Common myeloid progenitor, CD34-positive (primary cell): Measurements from ENCODE around the gene NFIB.

Source experiments
- CTCF ChIA-PET: fragments of 350-600 bp; sonication (Branson Sonifier 250); formaldehyde crosslinking; loops from one replicate; lab custom pipeline; 2021; ENCODE audit warnings: antibody characterized with exemption; lab: Charles Lee
- POLR2A ChIA-PET: fragments of 350-600 bp; sonication (Branson Sonifier 250); formaldehyde crosslinking; loops from one replicate; lab custom pipeline; 2021; ENCODE audit warnings: antibody characterized with exemption; lab: Charles Lee
- DNase-seq, 3 donors: peaks; one replicate each; pipeline versions ENCODE4 v3.0.0 to v3.0.0-alpha.2; 2013
- H3K27ac ChIP-seq, 2 experiments: 1 replicate in 1 of 2; 2 replicates in 1 of 2; pipeline ENCODE4 v1.7.0; 2013; ENCODE audit warnings: inconsistent platforms in 2 of 2, low read length in 2 of 2, mild to moderate bottlenecking in 2 of 2, low read depth in 1 of 2, moderate library complexity in 1 of 2; ENCODE audit not compliant: severe bottlenecking in 2 of 2, insufficient read depth in 1 of 2, poor library complexity in 1 of 2
- H3K27me3 ChIP-seq, 5 experiments: replicated peaks in 2 of 5; 1 replicate in 3 of 5; 2 replicates in 2 of 5; pipeline versions ENCODE4 v1.6.1 to v1.7.0; 2013; ENCODE audit warnings: low read length in 4 of 5, mild to moderate bottlenecking in 2 of 5, moderate library complexity in 2 of 5, inconsistent platforms in 1 of 5; ENCODE audit not compliant: insufficient read depth in 5 of 5, control insufficient read depth in 4 of 5
- H3K36me3 ChIP-seq, 4 experiments: 1 replicate in 2 of 4; 2 replicates in 2 of 4; pipeline versions ENCODE4 v1.6.1 to v1.7.0; 2013; ENCODE audit warnings: low read length in 3 of 4, control low read depth in 1 of 4, mild to moderate bottlenecking in 1 of 4; ENCODE audit not compliant: control insufficient read depth in 4 of 4, insufficient read depth in 4 of 4
- H3K4me1 ChIP-seq, 4 experiments: 1 replicate in 3 of 4; 2 replicates in 1 of 4; pipeline versions ENCODE4 v1.6.1 to v1.7.1; 2013; ENCODE audit warnings: low read length in 3 of 4, mild to moderate bottlenecking in 3 of 4, control low read depth in 1 of 4, inconsistent platforms in 1 of 4, moderate library complexity in 1 of 4; ENCODE audit not compliant: control insufficient read depth in 4 of 4, insufficient read depth in 4 of 4; ENCODE audit errors: control extremely low read depth in 1 of 4
- H3K4me3 ChIP-seq, 7 experiments: 1 replicate in 4 of 7; 2 replicates in 3 of 7; pipeline versions ENCODE4 v1.5.1 to v1.7.0; 2013; ENCODE audit warnings: mild to moderate bottlenecking in 7 of 7, low read length in 6 of 7, moderate library complexity in 6 of 7, inconsistent platforms in 2 of 7, low read depth in 2 of 7, control low read depth in 1 of 7; ENCODE audit not compliant: insufficient read depth in 4 of 7, control insufficient read depth in 1 of 7; ENCODE audit errors: extremely low read depth in 1 of 7
- H3K9me3 ChIP-seq, 5 experiments: 1 replicate in 4 of 5; 2 replicates in 1 of 5; pipeline versions ENCODE4 v1.6.1 to v1.7.1; 2013; ENCODE audit warnings: low read length in 4 of 5, mild to moderate bottlenecking in 2 of 5, inconsistent platforms in 1 of 5, low read depth in 1 of 5, moderate library complexity in 1 of 5; ENCODE audit not compliant: control insufficient read depth in 4 of 5, insufficient read depth in 2 of 5; ENCODE audit errors: control extremely low read depth in 1 of 5
- WGBS: methylation state at CpG from one replicate; pipeline ENCODE4 v1.1.5; 2013; ENCODE audit not compliant: insufficient coverage; 5-methylcytosine and 5-hydroxymethylcytosine counted together

The NFIB gene

GRCh38 chr9:14349146-14349446, 35.2 kb upstream of the NFIB start:
- H3K9me3 ChIP-seq: no peaks in the 10 kb centered on the region
- H3K27me3 ChIP-seq: peaks cover 4 to 98% (median 62%) of the 10 kb centered on the region in 5 experiments
- no peak overlapping the region for H3K4me3 ChIP-seq
- peaks cover 0 to 37% (median 22%) of the 10 kb centered on the region in 4 experiments for H3K4me1 ChIP-seq
- H3K36me3 ChIP-seq: no peaks in the 10 kb centered on the region
- no peak overlapping the region for H3K27ac ChIP-seq
- CTCF ChIA-PET: interaction anchor here (1.3 kb wide), 1 partner anchor 11 kb away, joined by 3 read pairs; no protein-coding TSS in a partner anchor
- DNase-seq: no peak
- 2% methylated on average over 15 of the region's 15 CpGs for WGBS
- POLR2A ChIA-PET: no interaction called here

- POLR2A ChIA-PET: interaction anchor here (0.7 kb wide), 1 partner anchor 410 kb away, joined by 3 read pairs; no protein-coding TSS in a partner anchor
- Histone ChIP-seq H3K27me3 (peaks cover 4 to 98% (median 66%) of the 10 kb centered on the region in 5 experiments), H3K9me3 (no peaks in the 10 kb centered on the region), H3K27ac (no peak overlapping the region), H3K4me1 (peaks cover 0 to 37% (median 22%) of the 10 kb centered on the region in 4 experiments), H3K4me3 (no peak overlapping the region), H3K36me3 (no peaks in the 10 kb centered on the region)
- WGBS: under 1% methylated on average over 27 of the region's 43 CpGs
- CTCF ChIA-PET: interaction anchor here (1.3 kb wide), 1 partner anchor 10 kb away, joined by 3 read pairs; no protein-coding TSS in a partner anchor
- DNase-seq: peak in 2 of 3 donors; percentile 32 to 40
These were observed 34.6 kb upstream of the NFIB start for GRCh38 chr9:14348373-14349145.

GRCh38 chr9:14348123-14348372, 34.1 kb upstream of the NFIB start:
- peaks cover 4 to 100% (median 71%) of the 10 kb centered on the region in 5 experiments for H3K27me3 ChIP-seq
- POLR2A ChIA-PET: interaction anchor here (0.7 kb wide), 1 partner anchor 409 kb away, joined by 3 read pairs; no protein-coding TSS in a partner anchor
- peaks cover 0 to 37% (median 22%) of the 10 kb centered on the region in 4 experiments for H3K4me1 ChIP-seq
- WGBS: no CpG with 5 or more reads among the region's 10 CpGs
- no peaks in the 10 kb centered on the region for H3K36me3 ChIP-seq
- peak overlapping the region in 3 of 7 experiments; percentile 25 to 42 (median 26) for H3K4me3 ChIP-seq
- H3K27ac ChIP-seq: no peak overlapping the region
- no peaks in the 10 kb centered on the region for H3K9me3 ChIP-seq
- CTCF ChIA-PET: no interaction called here
- DNase-seq: no peak

- no peaks in the 10 kb centered on the region for H3K9me3 ChIP-seq
- H3K4me3 ChIP-seq: peak overlapping the region in 4 of 7 experiments; percentile 25 to 42 (median 30)
- peaks cover 6 to 100% (median 73%) of the 10 kb centered on the region in 5 experiments for H3K27me3 ChIP-seq
- WGBS: 2% methylated on average over 39 of the region's 53 CpGs
- no peak overlapping the region for H3K27ac ChIP-seq
- no peaks in the 10 kb centered on the region for H3K36me3 ChIP-seq
- ChIA-PET CTCF (interaction anchor here (0.9 to 1.6 kb wide), 2 partner anchors 11 to 919 kb away, joined by 3 to 4 read pairs; no protein-coding TSS in a partner anchor), POLR2A (interaction anchor here (0.7 kb wide), 1 partner anchor 409 kb away, joined by 3 read pairs; no protein-coding TSS in a partner anchor)
- H3K4me1 ChIP-seq: peaks cover 0 to 37% (median 22%) of the 10 kb centered on the region in 4 experiments
- peak in 2 of 3 donors; percentile 25 to 38 for DNase-seq
These were observed 33.6 kb upstream of the NFIB start for GRCh38 chr9:14347406-14348122.

- WGBS: 5% methylated on average over 17 of the region's 37 CpGs
- ChIA-PET CTCF (interaction anchor here (0.9 to 1.6 kb wide), 2 partner anchors 11 to 919 kb away, joined by 3 to 4 read pairs; no protein-coding TSS in a partner anchor), POLR2A (no interaction called here)
- no peak overlapping the region for H3K27ac ChIP-seq
- H3K27me3 ChIP-seq: peaks cover 8 to 100% (median 79%) of the 10 kb centered on the region in 5 experiments
- peaks cover 0 to 37% (median 22%) of the 10 kb centered on the region in 4 experiments for H3K4me1 ChIP-seq
- H3K9me3 ChIP-seq: no peaks in the 10 kb centered on the region
- DNase-seq: no peak
- H3K4me3 ChIP-seq: no peak overlapping the region
- no peaks in the 10 kb centered on the region for H3K36me3 ChIP-seq
These were observed 33.0 kb upstream of the NFIB start for GRCh38 chr9:14346811-14347405.

GRCh38 chr9:14346231-14346791, 32.4 kb upstream of the NFIB start:
- peaks cover 4 to 100% (median 79%) of the 10 kb centered on the region in 5 experiments for H3K27me3 ChIP-seq
- peaks cover 0 to 37% (median 22%) of the 10 kb centered on the region in 4 experiments for H3K4me1 ChIP-seq
- 5% methylated on average over 23 of the region's 35 CpGs for WGBS
- CTCF ChIA-PET: interaction anchor here (0.9 to 1.6 kb wide), 2 partner anchors 10 to 918 kb away, joined by 3 to 4 read pairs; no protein-coding TSS in a partner anchor
- POLR2A ChIA-PET: no interaction called here
- no peak for DNase-seq
- H3K36me3 ChIP-seq: no peaks in the 10 kb centered on the region
- no peaks in the 10 kb centered on the region for H3K9me3 ChIP-seq
- no peak overlapping the region for H3K4me3 ChIP-seq
- H3K27ac ChIP-seq: no peak overlapping the region
